NCI-H1694 (cell line): ENCODE results near the gene INPP5K.

ENCODE experiments used
- DNase-seq: peaks from one replicate; lab custom pipeline; 2025; lab: John Stamatoyannopoulos, UW

INPP5K gene

GRCh38 chr17:1505586-1505985 is 10.8 kb downstream of the INPP5K start:
- DNase-seq: no peak

GRCh38 chr17:1504866-1505265 is 11.5 kb downstream of the INPP5K start:
- DNase-seq: no peak

GRCh38 chr17:1503699-1504098 is 12.7 kb downstream of the INPP5K start:
- DNase-seq: no peak

- no peak for DNase-seq
These were observed 17.5 kb downstream of the INPP5K start for GRCh38 chr17:1498869-1499268.

GRCh38 chr17:1498233-1498632 is 18.2 kb downstream of the INPP5K start:
- DNase-seq: no peak

- no peak for DNase-seq
These were observed 18.6 kb downstream of the INPP5K start for GRCh38 chr17:1497831-1498230.

GRCh38 chr17:1496869-1497268 is 19.5 kb downstream of the INPP5K start:
- DNase-seq: no peak

- DNase-seq: no peak
These were observed 21.0 kb downstream of the INPP5K start for GRCh38 chr17:1495265-1495989.

GRCh38 chr17:1494736-1495253 is 21.6 kb downstream of the INPP5K start:
- DNase-seq: no peak

- no peak for DNase-seq
These were observed 22.2 kb downstream of the INPP5K start for GRCh38 chr17:1494203-1494602.

- no peak for DNase-seq
These were observed 23.0 kb downstream of the INPP5K start for GRCh38 chr17:1493291-1493980.

GRCh38 chr17:1492249-1493206 is 23.9 kb downstream of the INPP5K start, which contains the start of gene MYO1C:
Gene MYO1C, minus strand, starts transcription at chr17:1492686. Its CDS starts 199 bp downstream, at chr17:1492487.
- no peak for DNase-seq

GRCh38 chr17:1491443-1492248 is 24.8 kb downstream of the INPP5K start:
- no peak for DNase-seq

- peak; percentile 61 for DNase-seq
These were observed 25.6 kb downstream of the INPP5K start for GRCh38 chr17:1490643-1491442.

- DNase-seq: no peak
These were observed 27.6 kb downstream of the INPP5K start for GRCh38 chr17:1488826-1489270.

- DNase-seq: peak; percentile 16
These were observed 28.2 kb downstream of the INPP5K start for GRCh38 chr17:1487939-1488825.

GRCh38 chr17:1486802-1487695 is 29.4 kb downstream of the INPP5K start:
- no peak for DNase-seq
